Measurements from ENCODE around the gene KIAA0825.
"Not testable (repeated sequence)": the region's sequence is repeated elsewhere in the genome, so short reads cannot be mapped to it uniquely, and the experiment has no call there.

Gene KIAA0825

GRCh38 chr5:94361161-94361560 lies 257.2 kb downstream of the KIAA0825 start:
- no peak for DNase-seq

GRCh38 chr5:94360382-94361130 lies 257.8 kb downstream of the KIAA0825 start:
- DNase-seq, result no peak

GRCh38 chr5:94359880-94360279 lies 258.5 kb downstream of the KIAA0825 start:
- no peak for DNase-seq

GRCh38 chr5:94355811-94356210 lies 262.6 kb downstream of the KIAA0825 start:
- no peak for DNase-seq

- DNase-seq, result not testable (repeated sequence)
Measured at GRCh38 chr5:94354837-94355485, 263.4 kb downstream of the KIAA0825 start.

- no peak for DNase-seq
Measured at GRCh38 chr5:94353605-94354004, 264.8 kb downstream of the KIAA0825 start.

GRCh38 chr5:94347130-94347529 lies 271.3 kb downstream of the KIAA0825 start:
- no peak for DNase-seq

- DNase-seq, result no peak
Measured at GRCh38 chr5:94345257-94345656, 273.1 kb downstream of the KIAA0825 start.

- no peak for DNase-seq
Measured at GRCh38 chr5:94337617-94338016, 280.8 kb downstream of the KIAA0825 start.

GRCh38 chr5:94335936-94336335 lies 282.5 kb downstream of the KIAA0825 start:
- no peak for DNase-seq

- no peak for DNase-seq
Measured at GRCh38 chr5:94329115-94329514, 289.3 kb downstream of the KIAA0825 start.

GRCh38 chr5:94326586-94326985 lies 291.8 kb downstream of the KIAA0825 start:
- DNase-seq, result no peak

GRCh38 chr5:94316916-94317838 lies 301.2 kb downstream of the KIAA0825 start:
- no peak for DNase-seq

GRCh38 chr5:94314460-94315131 lies 303.8 kb downstream of the KIAA0825 start:
- DNase-seq, result no peak

- no peak for DNase-seq
Measured at GRCh38 chr5:94313696-94314095, 304.7 kb downstream of the KIAA0825 start.

- no peak for DNase-seq
Measured at GRCh38 chr5:94313188-94313587, 305.2 kb downstream of the KIAA0825 start.

- no peak for DNase-seq
Measured at GRCh38 chr5:94312298-94312697, 306.1 kb downstream of the KIAA0825 start.

GRCh38 chr5:94310833-94311232 lies 307.6 kb downstream of the KIAA0825 start:
- no peak for DNase-seq

GRCh38 chr5:94309141-94309540 lies 309.3 kb downstream of the KIAA0825 start:
- no peak for DNase-seq

GRCh38 chr5:94308442-94308841 lies 310.0 kb downstream of the KIAA0825 start:
- DNase-seq, result no peak

- no peak for DNase-seq
Measured at GRCh38 chr5:94304146-94304545, 314.3 kb downstream of the KIAA0825 start.

- DNase-seq, result no peak
Measured at GRCh38 chr5:94288937-94289336, 329.5 kb downstream of the KIAA0825 start.

- no peak for DNase-seq
Measured at GRCh38 chr5:94285984-94286383, 332.4 kb downstream of the KIAA0825 start.
